H9 (cell line): ENCODE results near the gene ZNF765. TPM values are rescaled to one million over a fixed set of nuclear protein-coding genes. Genes with fewer than 3 reads are reported as not detected.
"Not testable (repeated sequence)": the region's sequence is repeated elsewhere in the genome, so short reads cannot be mapped to it uniquely, and the experiment has no call there.

Experiments
- DNase-seq: peaks from one replicate; pipeline ENCODE4 v3.0.0-alpha.2; 2017
- H2AFZ ChIP-seq: one replicate; pipeline ENCODE4 v1.6.1; 2013; ENCODE audit warnings: mild to moderate bottlenecking, low read length, control low read depth, moderate library complexity
- H2AK5ac ChIP-seq: 2 replicates; pipeline ENCODE4 v1.6.1; 2013; ENCODE audit warnings: low read length, control low read depth, mixed read lengths; ENCODE audit not compliant: insufficient read length
- H2BK120ac ChIP-seq: one replicate; pipeline ENCODE4 v1.6.1; 2013; ENCODE audit warnings: low read depth, mild to moderate bottlenecking, low read length, control low read depth, inconsistent platforms; ENCODE audit not compliant: poor library complexity, severe bottlenecking
- H2BK12ac ChIP-seq: 2 replicates; pipeline ENCODE4 v1.6.1; 2013; ENCODE audit warnings: low read length, control low read depth, mixed read lengths, low read depth; ENCODE audit not compliant: insufficient read length
- H2BK15ac ChIP-seq: 2 replicates; pipeline ENCODE4 v1.6.1; 2013; ENCODE audit warnings: low read depth, low read length, control low read depth
- H2BK20ac ChIP-seq: one replicate; pipeline ENCODE4 v1.6.1; 2013; ENCODE audit warnings: low read depth, mild to moderate bottlenecking, low read length, control low read depth, inconsistent platforms; ENCODE audit not compliant: poor library complexity, severe bottlenecking
- H2BK5ac ChIP-seq: 2 replicates; pipeline ENCODE4 v1.6.1; 2013; ENCODE audit warnings: low read length, control low read depth, mixed read lengths; ENCODE audit not compliant: insufficient read length
- H3K14ac ChIP-seq: 2 replicates; pipeline ENCODE4 v1.6.1; 2013; ENCODE audit warnings: low read length, control low read depth; ENCODE audit not compliant: insufficient read depth
- H3K18ac ChIP-seq: 2 replicates; pipeline ENCODE4 v1.6.1; 2013; ENCODE audit warnings: low read depth, mild to moderate bottlenecking, mixed read lengths, low read length, control low read depth; ENCODE audit not compliant: insufficient read length
- H3K23ac ChIP-seq: 2 replicates; pipeline ENCODE4 v1.6.1; 2013; ENCODE audit warnings: low read length, control low read depth, mixed read lengths, low read depth; ENCODE audit not compliant: insufficient read length
- H3K23me2 ChIP-seq: 2 replicates; pipeline ENCODE4 v1.6.1; 2013; ENCODE audit warnings: low read depth, mild to moderate bottlenecking, mixed read lengths, low read length, control low read depth; ENCODE audit not compliant: insufficient read length, poor library complexity, severe bottlenecking
- H3K27ac ChIP-seq: 2 replicates; pipeline ENCODE4 v1.5.1; 2013; ENCODE audit warnings: low read length, control low read depth, mixed read lengths, low read depth; ENCODE audit not compliant: insufficient read length
- H3K27me3 ChIP-seq: 2 replicates; pipeline ENCODE4 v1.6.1; 2013; ENCODE audit warnings: low read length, control low read depth, inconsistent platforms; ENCODE audit not compliant: insufficient read depth
- H3K4ac ChIP-seq: 2 replicates; pipeline ENCODE4 v1.6.1; 2013; ENCODE audit warnings: low read depth, mild to moderate bottlenecking, control low read depth, inconsistent platforms, low read length, moderate library complexity
- H3K4me1 ChIP-seq: 2 replicates; pipeline ENCODE4 v1.6.1; 2013; ENCODE audit warnings: low read length, control low read depth, inconsistent platforms; ENCODE audit not compliant: insufficient read depth
- H3K4me2 ChIP-seq: 2 replicates; pipeline ENCODE4 v1.6.1; 2013; ENCODE audit warnings: low read length, control low read depth, mixed read lengths; ENCODE audit not compliant: insufficient read length, insufficient read depth
- H3K56ac ChIP-seq: 2 replicates; pipeline ENCODE4 v1.6.1; 2013; ENCODE audit warnings: low read depth, mild to moderate bottlenecking, mixed read lengths, low read length, control low read depth; ENCODE audit not compliant: insufficient read length
- H3K79me1 ChIP-seq: 2 replicates; pipeline ENCODE4 v1.6.1; 2013; ENCODE audit warnings: low read depth, mild to moderate bottlenecking, moderate library complexity, low read length, control low read depth, inconsistent platforms; ENCODE audit not compliant: insufficient read depth, poor library complexity, severe bottlenecking
- H3K79me2 ChIP-seq: 2 replicates; pipeline ENCODE4 v1.6.1; 2013; ENCODE audit warnings: low read length, control low read depth, inconsistent platforms; ENCODE audit not compliant: insufficient read depth
- H3K9ac ChIP-seq: 2 replicates; pipeline ENCODE4 v1.6.1; 2013; ENCODE audit warnings: low read length, control low read depth, mixed read lengths; ENCODE audit not compliant: insufficient read length; ENCODE audit errors: extremely low read depth
- H3K9me3 ChIP-seq: one replicate; pipeline ENCODE4 v1.6.1; 2013; ENCODE audit warnings: low read depth, low read length, inconsistent platforms; ENCODE audit not compliant: control insufficient read depth
- H3T11ph ChIP-seq: one replicate; pipeline ENCODE4 v1.6.1; 2013; ENCODE audit warnings: mild to moderate bottlenecking, low read length, control low read depth, inconsistent platforms
- H4K20me1 ChIP-seq: one replicate; pipeline ENCODE4 v1.6.1; 2013; ENCODE audit not compliant: control insufficient read depth, insufficient read length, insufficient read depth
- H4K5ac ChIP-seq: 2 replicates; pipeline ENCODE4 v1.6.1; 2013; ENCODE audit warnings: low read depth, mild to moderate bottlenecking, mixed read lengths, low read length, control low read depth; ENCODE audit not compliant: insufficient read length
- H4K8ac ChIP-seq: replicated peaks from 2 replicates; pipeline ENCODE4 v1.6.1; 2013; ENCODE audit warnings: low read length, control low read depth, mixed read lengths, low read depth; ENCODE audit not compliant: insufficient read length
- H4K91ac ChIP-seq: 2 replicates; pipeline ENCODE4 v1.6.1; 2013; ENCODE audit warnings: low read depth, mild to moderate bottlenecking, moderate library complexity, mixed read lengths, low read length, control low read depth; ENCODE audit not compliant: insufficient read length
- H3K27ac Mint-ChIP-seq, 3 experiments: 2 replicates in 2 of 3; 3 replicates in 1 of 3; pipeline ENCODE4 v1.8.0; 2020 to 2021; ENCODE audit warnings: mixed read lengths in 3 of 3, mild to moderate bottlenecking in 1 of 3, moderate library complexity in 1 of 3
- H3K27me3 Mint-ChIP-seq: 2 replicates; pipeline ENCODE4 v1.8.0; 2021; ENCODE audit warnings: low read depth, mild to moderate bottlenecking, moderate library complexity, mixed read lengths
- H3K36me3 Mint-ChIP-seq, 3 experiments: 2 replicates in 2 of 3; 3 replicates in 1 of 3; pipeline ENCODE4 v1.8.0; 2020 to 2021; ENCODE audit warnings: low read depth in 3 of 3, mixed read lengths in 3 of 3; ENCODE audit not compliant: insufficient read depth in 1 of 3
- H3K4me1 Mint-ChIP-seq, 2 experiments: 2 replicates each; pipeline ENCODE4 v1.8.0; 2020; ENCODE audit warnings: mixed read lengths in 2 of 2
- H3K4me3 Mint-ChIP-seq, 2 experiments: 2 replicates in 1 of 2; 3 replicates in 1 of 2; pipeline ENCODE4 v1.8.0; 2020 to 2021; ENCODE audit warnings: mild to moderate bottlenecking in 2 of 2, mixed read lengths in 2 of 2, moderate library complexity in 1 of 2
- H3K9me3 Mint-ChIP-seq, 2 experiments: 2 replicates in 1 of 2; 3 replicates in 1 of 2; pipeline ENCODE4 v1.8.0; 2020; ENCODE audit warnings: mild to moderate bottlenecking in 2 of 2, mixed read lengths in 2 of 2, moderate library complexity in 1 of 2
- WGBS: extraction: QIAGEN DNeasy Blood & Tissue Kit; methylation state at CpG from one replicate; pipeline ENCODE4 v1.1.7; 2013; ENCODE audit warnings: missing lambda C conversion rate, low lambda C conversion rate, mixed read lengths; ENCODE audit not compliant: insufficient read length; ENCODE audit errors: extremely low coverage; 5-methylcytosine and 5-hydroxymethylcytosine counted together
- total RNA-seq: library from RNA; stranded (reverse); gene quantifications from 2 replicates; pipeline ENCODE4 v1.2.1, GENCODE V29; 2021
- TF ChIP-seq, protein P1 (sequence below): fragments of 200-600 bp; sonication (generic); conservative IDR thresholded peaks from 3 replicates; pipeline ENCODE4 v1.8.0; 2021; ENCODE audit warnings: antibody characterized with exemption, mild to moderate bottlenecking

ZNF765 gene
- total RNA-seq, 1 experiment from 2014 or later: 20.4 TPM

DNA sequence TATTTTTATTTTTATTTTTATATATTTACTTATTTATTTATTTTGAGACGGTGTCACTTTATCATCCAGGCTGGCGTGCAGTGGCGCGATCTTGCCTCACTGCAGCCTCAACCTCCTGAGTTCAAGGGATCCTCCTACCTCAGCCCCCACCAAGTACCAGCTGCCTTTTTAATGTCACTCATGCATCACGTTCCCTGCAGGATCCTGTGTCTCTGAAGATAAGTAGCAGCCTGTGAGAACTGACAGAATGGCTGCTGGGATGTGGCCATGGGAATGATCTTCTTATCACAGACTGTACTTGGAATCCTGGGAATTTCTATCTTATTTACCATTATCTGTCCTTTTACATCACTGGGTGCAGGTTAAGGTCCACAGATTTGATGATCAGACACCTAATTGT lies 27.6 kb downstream of the ZNF765 start:
- Histone ChIP-seq H3K27ac (no peak overlapping the region), H3K14ac (no peak overlapping the region), H3K9me3 (no peaks in the 10 kb centered on the region), H3K9ac (no peak overlapping the region), H3T11ph (no peak overlapping the region), H4K20me1 (no peaks in the 10 kb centered on the region), H3K18ac (no peak overlapping the region), H2AK5ac (no peak overlapping the region), H2BK12ac (no peak overlapping the region), H3K23me2 (no peaks in the 10 kb centered on the region), H3K56ac (no peak overlapping the region), H3K79me1 (no peaks in the 10 kb centered on the region), H2BK15ac (no peak overlapping the region), H3K4me2 (no peak overlapping the region), H2AFZ (no peak overlapping the region), H4K5ac (no peak overlapping the region), H3K23ac (no peak overlapping the region), H3K4ac (no peak overlapping the region), H2BK20ac (no peak overlapping the region), H3K4me1 (no peaks in the 10 kb centered on the region), H3K27me3 (no peaks in the 10 kb centered on the region), H2BK5ac (no peak overlapping the region), H4K8ac (no peak overlapping the region), H2BK120ac (no peak overlapping the region), H4K91ac (no peak overlapping the region), H3K79me2 (no peaks in the 10 kb centered on the region)
- H3K9me3 Mint-ChIP-seq: peaks cover 0 to 2% of the 10 kb centered on the region in 2 experiments; a peak in 1 of 5 replicates
- TF ChIP-seq, protein P1, sequence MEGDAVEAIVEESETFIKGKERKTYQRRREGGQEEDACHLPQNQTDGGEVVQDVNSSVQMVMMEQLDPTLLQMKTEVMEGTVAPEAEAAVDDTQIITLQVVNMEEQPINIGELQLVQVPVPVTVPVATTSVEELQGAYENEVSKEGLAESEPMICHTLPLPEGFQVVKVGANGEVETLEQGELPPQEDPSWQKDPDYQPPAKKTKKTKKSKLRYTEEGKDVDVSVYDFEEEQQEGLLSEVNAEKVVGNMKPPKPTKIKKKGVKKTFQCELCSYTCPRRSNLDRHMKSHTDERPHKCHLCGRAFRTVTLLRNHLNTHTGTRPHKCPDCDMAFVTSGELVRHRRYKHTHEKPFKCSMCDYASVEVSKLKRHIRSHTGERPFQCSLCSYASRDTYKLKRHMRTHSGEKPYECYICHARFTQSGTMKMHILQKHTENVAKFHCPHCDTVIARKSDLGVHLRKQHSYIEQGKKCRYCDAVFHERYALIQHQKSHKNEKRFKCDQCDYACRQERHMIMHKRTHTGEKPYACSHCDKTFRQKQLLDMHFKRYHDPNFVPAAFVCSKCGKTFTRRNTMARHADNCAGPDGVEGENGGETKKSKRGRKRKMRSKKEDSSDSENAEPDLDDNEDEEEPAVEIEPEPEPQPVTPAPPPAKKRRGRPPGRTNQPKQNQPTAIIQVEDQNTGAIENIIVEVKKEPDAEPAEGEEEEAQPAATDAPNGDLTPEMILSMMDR: no peak
- no peaks in the 10 kb centered on the region for H3K27me3 Mint-ChIP-seq
- no peak overlapping the region for H3K4me3 Mint-ChIP-seq
- no peak overlapping the region for H3K27ac Mint-ChIP-seq
- no CpG with 5 or more reads among the region's 5 CpGs for WGBS
- H3K4me1 Mint-ChIP-seq: peaks cover 14 to 23% of the 10 kb centered on the region in 2 experiments
- no peak for DNase-seq
- no peaks in the 10 kb centered on the region for H3K36me3 Mint-ChIP-seq

DNA sequence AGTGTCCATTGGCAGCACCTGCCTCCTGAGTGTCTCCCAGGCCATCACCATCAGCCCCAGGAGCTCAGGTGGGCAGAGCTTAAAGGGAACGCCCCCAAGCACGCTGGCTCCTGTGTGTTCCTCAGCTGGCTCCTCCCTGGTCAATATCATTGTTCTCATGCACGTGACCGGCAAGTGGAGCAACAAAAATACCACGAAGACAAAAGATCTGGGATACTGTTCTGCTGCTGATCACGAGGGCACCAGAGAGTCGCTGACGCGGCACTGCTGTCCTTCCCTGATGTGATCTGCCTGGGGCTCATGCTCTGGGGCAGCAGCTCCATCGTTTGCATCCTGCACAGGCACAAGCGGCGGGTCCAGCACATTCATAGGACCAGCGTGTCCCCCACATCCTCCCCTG lies 28.1 kb downstream of the ZNF765 start:
- not testable (repeated sequence) for H3T11ph ChIP-seq, H3K9me3 ChIP-seq, H3K36me3 Mint-ChIP-seq, H3K27me3 ChIP-seq, H3K23ac ChIP-seq, H4K8ac ChIP-seq, DNase-seq, H3K4ac ChIP-seq, H3K9me3 Mint-ChIP-seq, H2AFZ ChIP-seq, H2BK15ac ChIP-seq, H4K20me1 ChIP-seq, H2AK5ac ChIP-seq, H3K9ac ChIP-seq, H2BK5ac ChIP-seq, H3K79me2 ChIP-seq, H2BK20ac ChIP-seq, H2BK120ac ChIP-seq, H2BK12ac ChIP-seq, H3K79me1 ChIP-seq, H3K27ac Mint-ChIP-seq, H3K56ac ChIP-seq, H3K23me2 ChIP-seq, H3K27ac ChIP-seq, H3K18ac ChIP-seq, H3K14ac ChIP-seq, H3K4me1 ChIP-seq, H4K5ac ChIP-seq, H4K91ac ChIP-seq, H3K27me3 Mint-ChIP-seq
- peak overlapping the region in 1 of 2 experiments; percentile 25; a peak in 1 of 5 replicates for H3K4me3 Mint-ChIP-seq
- H3K4me1 Mint-ChIP-seq: peaks cover 14 to 23% of the 10 kb centered on the region in 2 experiments
- whole genome bisulfite sequencing: no CpG with 5 or more reads among the region's 13 CpGs
- peak overlapping the region; percentile 43 for H3K4me2 ChIP-seq
